Dermis microvascular lymphatic vessel endothelial cell (primary cell): Measurements from ENCODE around the gene CFAP69. TPM values are rescaled to one million over a fixed set of nuclear protein-coding genes. Genes with fewer than 3 reads are reported as not detected.
A peak's percentile ranks its signal among the peaks of the same experiment; 100 is the strongest.
"Not testable (repeated sequence)": the region's sequence is repeated elsewhere in the genome, so short reads cannot be mapped to it uniquely, and the experiment has no call there.

Experiments used
- DNase-seq, 2 donors: peaks; one replicate each; pipeline versions ENCODE4 v3.0.0 to v3.0.0-alpha.2; 2010; ENCODE audit warnings: low read depth in 2 of 2
- total RNA-seq: library from RNA; depleted of rRNA; stranded (reverse); fragments of >200 nt; gene quantifications from 2 replicates; pipeline ENCODE4 v1.2.1, GENCODE V29; 2014

The CFAP69 gene
- total RNA-seq, 1 donor from 2014 or later, result 0.90 TPM

- no peak for DNase-seq
Measured at GRCh38 chr7:90232430-90232829, 12.5 kb upstream of the CFAP69 start.

DNA sequence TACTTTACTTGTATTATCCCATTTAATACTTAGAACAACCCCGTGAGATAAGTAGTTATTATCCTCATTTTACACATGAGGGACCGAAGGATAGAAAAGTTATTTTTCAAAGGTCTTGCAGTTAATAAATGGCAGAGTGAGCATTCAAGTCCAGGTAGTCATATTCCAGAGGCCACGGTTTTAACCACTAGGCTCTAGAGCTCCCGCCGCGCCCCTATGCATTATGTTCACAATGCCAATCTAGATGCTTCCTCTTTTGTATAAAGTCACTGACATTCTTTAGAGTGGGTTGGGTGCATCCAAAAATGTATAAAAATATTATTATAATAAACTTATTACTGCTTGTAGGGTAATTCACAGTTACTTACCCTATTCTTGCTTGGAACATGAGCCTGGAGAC, 11.4 kb upstream of the CFAP69 start:
- no peak for DNase-seq

DNA sequence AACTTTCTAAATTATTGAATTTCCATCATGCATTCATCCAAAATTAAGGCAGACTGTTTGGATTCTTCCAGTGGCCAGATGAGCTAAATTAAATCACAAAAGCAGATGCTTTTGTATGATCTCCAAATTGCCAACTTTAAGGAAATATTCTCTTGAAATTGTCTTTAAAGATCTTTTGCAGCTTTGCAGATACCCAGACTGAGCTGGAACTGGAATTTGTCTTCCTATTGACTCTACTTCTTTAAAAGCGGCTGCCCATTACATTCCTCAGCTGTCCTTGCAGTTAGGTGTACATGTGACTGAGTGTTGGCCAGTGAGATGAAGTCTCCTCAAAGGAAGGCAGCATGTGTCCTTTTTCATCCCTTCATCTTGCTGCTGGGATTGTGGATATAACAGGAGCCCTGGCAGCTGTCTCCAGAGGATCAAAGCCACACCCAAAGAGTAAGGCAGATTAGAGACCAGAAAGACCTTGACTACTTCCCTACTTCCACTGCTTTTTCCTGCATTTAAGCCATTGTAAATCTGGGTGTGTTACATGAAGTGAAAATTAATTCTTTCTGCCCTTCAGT, 8.2 kb upstream of the CFAP69 start:
- DNase-seq, result no peak

DNA sequence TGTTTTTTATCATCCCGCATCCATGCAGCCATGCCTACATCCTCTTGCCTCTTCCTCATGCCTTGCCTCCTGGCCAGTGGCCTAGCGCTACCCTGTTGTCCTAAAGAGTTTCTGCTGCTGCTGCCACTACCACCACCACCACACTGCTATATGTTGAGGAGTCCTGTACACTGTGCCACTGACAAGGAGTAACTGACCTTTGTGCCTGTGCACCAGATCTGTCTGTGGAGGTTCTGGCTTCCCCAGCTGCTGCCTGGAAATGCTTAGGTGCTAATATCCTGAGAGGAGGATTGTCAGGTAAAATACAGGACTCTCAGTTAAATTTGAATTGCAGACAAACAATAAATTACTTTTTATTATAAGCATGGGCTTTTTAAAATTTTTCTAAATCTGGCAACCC, 7.0 kb upstream of the CFAP69 start:
- no peak for DNase-seq

GRCh38 chr7:90238583-90238982, 6.4 kb upstream of the CFAP69 start:
- DNase-seq, result no peak

GRCh38 chr7:90239050-90239449, 5.9 kb upstream of the CFAP69 start:
- no peak for DNase-seq

DNA sequence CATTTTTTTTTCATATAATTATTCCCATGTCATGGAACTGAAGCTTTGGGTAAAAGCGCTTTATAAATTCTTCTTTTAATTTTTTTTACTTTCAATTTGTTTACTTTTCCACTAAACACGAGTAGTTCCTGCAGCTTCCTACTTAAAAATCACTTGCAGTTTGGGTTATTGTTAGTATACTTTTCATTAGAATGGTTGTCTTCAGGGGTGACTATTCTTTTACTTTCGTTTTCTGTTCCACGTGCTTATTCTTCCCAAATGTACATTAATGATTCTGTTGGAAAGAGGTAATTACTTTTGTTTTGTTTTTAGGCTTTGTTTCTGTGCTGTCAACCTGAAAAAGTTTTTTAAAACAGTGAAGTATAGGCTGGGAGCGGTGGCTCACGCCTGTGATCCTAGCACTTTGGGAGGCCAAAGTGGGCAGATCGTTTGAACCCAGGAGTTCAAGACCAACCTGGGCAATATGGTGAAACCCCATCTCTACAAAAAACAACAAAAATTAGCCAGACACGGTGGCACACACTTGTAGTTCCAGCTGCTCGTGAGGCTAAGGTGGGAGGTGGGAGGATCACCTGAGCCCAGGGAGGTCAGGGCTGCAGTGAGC, 5.2 kb upstream of the CFAP69 start:
- no peak for DNase-seq

DNA sequence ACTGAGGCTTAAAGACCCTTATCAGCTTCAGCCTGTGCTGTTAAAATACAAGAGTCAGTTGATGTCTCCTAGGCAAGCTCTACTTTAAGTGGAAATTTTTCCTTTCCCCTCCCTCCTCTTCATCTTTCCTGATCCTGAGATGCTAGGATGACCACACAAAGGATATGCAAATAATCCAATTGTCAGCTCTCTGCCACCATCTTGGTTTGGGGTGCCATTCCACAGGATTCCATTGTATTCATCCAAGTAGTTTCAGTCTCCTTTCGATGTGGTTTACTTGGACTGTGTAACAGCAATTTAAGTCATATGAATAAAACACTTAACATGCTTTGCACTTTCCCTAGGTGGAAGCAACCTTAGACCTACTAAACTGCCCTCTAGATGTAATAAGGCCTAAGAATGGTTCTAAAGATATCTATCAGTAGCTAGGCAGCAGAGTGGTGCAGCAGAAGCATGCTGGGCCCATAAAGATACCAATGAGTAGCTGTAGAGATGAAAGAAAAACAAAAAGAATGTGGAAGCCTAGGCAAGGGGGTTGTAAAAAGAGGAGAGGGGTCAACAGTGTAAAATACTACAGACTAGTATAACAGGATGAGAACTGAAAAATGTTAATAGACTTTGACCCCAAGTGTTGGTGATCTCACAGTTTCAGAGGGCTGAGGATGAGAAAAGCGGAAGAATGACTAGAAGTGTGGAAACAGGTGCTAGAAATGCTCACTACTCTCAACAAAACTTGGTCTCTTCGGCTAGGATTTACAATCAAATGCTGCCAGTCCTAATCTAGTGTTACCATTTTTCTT, 2.4 kb upstream of the CFAP69 start:
- DNase-seq, result no peak

- no peak for DNase-seq
Measured at GRCh38 chr7:90243556-90243955, 1.4 kb upstream of the CFAP69 start.

DNA sequence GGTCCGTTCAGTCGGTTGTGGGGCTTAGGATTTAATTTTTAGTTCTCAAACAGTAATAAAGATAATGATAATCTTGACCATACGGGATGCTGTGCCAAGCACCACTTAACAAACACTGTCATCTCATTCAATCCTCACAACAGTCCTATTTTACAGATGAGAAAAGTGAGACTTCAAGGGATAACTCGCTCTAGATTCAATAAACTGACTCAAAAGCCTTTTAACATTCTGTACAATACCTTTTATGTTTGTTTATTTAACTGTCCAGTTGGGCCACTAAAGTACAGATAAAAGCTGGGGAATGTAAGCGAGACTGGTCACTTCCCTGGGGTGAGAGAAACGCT, 437 bp upstream of the CFAP69 start:
- no peak for DNase-seq

GRCh38 chr7:90246171-90246570, 1.2 kb downstream of the CFAP69 start:
- DNase-seq, result no peak

GRCh38 chr7:90248706-90249105, 3.7 kb downstream of the CFAP69 start:
- no peak for DNase-seq

GRCh38 chr7:90250601-90251303, 5.8 kb downstream of the CFAP69 start:
- DNase-seq, result peak in 1 of 2 donors; percentile 10

DNA sequence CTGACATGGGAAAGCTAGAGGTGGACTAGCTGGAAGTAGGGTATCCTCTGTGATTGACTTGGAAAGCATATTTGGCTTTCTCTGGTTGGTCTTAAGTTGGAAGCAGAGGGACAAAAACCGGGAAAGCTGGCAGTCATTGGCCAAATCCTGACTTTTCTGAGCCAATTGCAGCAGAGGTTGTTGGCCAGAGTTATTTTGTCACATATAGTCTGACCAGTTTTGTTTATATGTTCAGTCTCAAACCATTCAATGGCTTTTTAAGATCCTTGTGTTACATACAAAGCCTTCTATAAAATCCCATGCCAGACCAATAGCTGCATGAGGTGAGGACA, 6.3 kb downstream of the CFAP69 start:
- DNase-seq, result no peak

DNA sequence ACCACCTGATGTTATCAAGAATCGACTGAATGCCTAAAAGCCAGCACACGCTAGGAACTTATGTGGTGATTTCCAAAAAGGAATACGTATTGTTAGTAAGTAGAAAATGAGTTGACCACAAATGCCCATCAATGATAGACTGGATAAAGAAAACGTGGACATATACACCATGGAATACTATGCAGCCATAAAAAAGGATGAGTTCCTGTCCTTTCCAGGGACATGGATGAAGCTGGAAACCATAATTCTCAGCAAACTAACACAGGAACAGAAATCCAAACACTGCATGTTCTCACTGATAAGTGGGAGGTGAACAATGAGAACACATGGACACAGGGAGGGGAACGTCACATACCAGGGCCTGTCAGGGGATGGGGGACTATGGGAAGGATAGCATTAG, 11.0 kb downstream of the CFAP69 start:
- not testable (repeated sequence) for DNase-seq

GRCh38 chr7:90256778-90257177, 11.8 kb downstream of the CFAP69 start:
- DNase-seq, result no peak

DNA sequence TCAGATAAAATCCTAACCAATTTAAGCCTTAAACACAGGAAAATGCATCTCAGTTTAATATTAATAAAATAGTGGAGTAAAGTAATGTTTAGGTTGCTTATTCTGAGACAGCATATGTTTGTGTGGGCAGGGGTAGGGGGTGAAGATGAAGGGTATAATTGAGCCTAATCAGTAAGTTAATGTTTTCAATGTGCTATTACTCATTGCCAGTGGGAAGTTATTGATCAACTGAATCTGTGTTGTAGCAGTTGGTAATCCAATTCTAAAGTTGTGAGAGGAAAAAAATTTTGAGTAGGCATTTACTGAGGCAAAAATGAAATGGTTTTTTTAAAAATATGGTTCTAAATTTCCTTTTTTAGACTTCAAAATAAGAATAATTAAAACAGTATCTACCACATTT, 16.5 kb downstream of the CFAP69 start:
- no peak for DNase-seq

GRCh38 chr7:90262438-90262837, 17.5 kb downstream of the CFAP69 start:
- peak; percentile 23 to 55 for DNase-seq

- peak in 1 of 2 donors; percentile 16 for DNase-seq
Measured at GRCh38 chr7:90266808-90267207, 21.8 kb downstream of the CFAP69 start.

DNA sequence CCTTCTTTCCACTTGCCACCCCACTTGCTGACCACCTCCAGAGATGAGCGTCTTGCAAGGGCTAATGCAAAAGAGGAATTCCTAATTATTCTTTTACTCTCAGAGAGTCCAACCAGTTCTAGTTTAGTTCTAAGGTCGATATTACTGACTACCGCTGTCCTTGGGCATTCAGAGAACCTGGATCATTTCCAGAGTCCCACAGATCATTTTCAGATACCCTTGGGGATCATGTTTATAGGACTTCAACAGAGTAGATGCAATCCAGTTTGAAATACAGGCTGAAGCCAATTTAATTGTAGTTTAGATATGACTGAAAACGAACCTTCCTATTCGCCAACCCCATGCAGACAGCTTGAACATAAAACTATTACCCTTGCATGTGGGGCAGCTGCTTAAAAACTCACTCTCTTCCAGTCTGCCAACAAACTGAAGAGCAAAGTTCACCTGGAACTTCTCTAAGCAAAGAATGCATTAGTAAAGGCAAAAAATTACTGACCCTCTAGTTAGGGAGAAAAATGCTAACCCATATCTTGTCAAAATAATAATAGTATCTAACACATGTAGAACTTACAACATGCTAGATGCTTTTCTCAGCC, 22.4 kb downstream of the CFAP69 start:
- no peak for DNase-seq

DNA sequence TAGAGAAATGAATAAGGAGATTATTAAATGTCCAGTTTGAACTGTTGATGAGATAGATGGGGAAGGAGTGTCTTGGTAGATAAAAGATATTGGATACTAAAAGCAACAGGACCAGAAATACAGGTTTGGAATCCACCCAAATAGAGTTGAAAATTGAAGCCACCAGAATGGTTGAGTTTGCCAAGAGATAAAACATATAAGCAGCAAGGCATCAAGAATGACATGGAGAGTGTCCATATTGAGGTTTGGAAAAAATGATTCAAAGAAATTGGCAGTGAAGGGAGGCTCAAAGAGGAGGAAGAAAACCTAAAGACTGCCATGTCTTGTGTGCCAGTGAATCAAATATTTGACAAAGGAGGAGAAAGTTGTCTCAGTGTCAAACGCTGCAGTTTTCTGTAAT, 24.2 kb downstream of the CFAP69 start:
- DNase-seq, result no peak
